Measurements from ENCODE around the gene BDH1. TPM values are rescaled to one million over a fixed set of nuclear protein-coding genes. Genes with fewer than 3 reads are reported as not detected.
A peak's percentile ranks its signal among the peaks of the same experiment; 100 is the strongest.

The BDH1 gene
- total and polyA plus RNA-seq, 2 of the 13 experiments (the other 11 are each of a cell fraction or from before 2014, with no cell fraction given): 21.2 to 71.9 TPM

DNA sequence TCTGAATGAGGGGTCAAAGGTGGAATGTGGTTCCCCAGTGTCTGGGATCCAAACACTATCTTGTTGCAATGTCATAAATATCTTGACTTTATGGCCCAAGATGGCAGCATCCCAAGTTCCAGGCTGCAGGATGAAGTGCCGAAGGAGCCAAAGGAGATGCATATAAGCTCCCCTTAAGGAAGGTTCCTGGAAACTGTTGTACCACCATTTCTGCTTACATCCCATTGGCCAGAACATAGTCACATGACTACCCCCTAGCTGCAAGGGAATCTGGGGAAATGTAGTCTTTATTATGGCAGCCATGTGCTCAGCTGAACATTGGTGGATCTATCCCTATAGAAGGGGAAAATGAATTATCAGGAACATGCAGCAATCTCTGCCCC lies 54.3 kb downstream of the BDH1 start (continued):
- TF ChIP-seq, protein P1, sequence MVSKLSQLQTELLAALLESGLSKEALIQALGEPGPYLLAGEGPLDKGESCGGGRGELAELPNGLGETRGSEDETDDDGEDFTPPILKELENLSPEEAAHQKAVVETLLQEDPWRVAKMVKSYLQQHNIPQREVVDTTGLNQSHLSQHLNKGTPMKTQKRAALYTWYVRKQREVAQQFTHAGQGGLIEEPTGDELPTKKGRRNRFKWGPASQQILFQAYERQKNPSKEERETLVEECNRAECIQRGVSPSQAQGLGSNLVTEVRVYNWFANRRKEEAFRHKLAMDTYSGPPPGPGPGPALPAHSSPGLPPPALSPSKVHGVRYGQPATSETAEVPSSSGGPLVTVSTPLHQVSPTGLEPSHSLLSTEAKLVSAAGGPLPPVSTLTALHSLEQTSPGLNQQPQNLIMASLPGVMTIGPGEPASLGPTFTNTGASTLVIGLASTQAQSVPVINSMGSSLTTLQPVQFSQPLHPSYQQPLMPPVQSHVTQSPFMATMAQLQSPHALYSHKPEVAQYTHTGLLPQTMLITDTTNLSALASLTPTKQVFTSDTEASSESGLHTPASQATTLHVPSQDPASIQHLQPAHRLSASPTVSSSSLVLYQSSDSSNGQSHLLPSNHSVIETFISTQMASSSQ (IDR thresholded peaks at IDR 0.05; ENCODE audit: low read depth): no peak
- TF ChIP-seq, protein P1 (CRISPR knock-in tag; IDR thresholded peaks at IDR 0.05; ENCODE audit: borderline replicate concordance): no peak
- TF ChIP-seq BCL3 (CRISPR knock-in tag; IDR thresholded peaks at IDR 0.05) (peak; percentile 42; the same call in 1 of the 2 replicates), HNRNPH1 (optimal IDR thresholded peaks at IDR 0.05; ENCODE audit: low read depth, low read length) (no peak), RFX3 (CRISPR knock-in tag; IDR thresholded peaks at IDR 0.05) (no peak), CREM (IDR thresholded peaks at IDR 0.05) (no peak), CREM (CRISPR knock-in tag; IDR thresholded peaks at IDR 0.05) (no peak), YY1 (IDR thresholded peaks at IDR 0.05; ENCODE audit: insufficient read depth, insufficient replicate concordance, low read depth, low read length) (peak; percentile 31), KAT8 (CRISPR knock-in tag; IDR thresholded peaks at IDR 0.05) (peak; percentile 33; the same call in 1 of the 2 replicates), ZSCAN25 (CRISPR knock-in tag; IDR thresholded peaks at IDR 0.05) (0 out of 2 replicates have a peak, but pooled peaks have one; percentile 9), DMAP1 (CRISPR knock-in tag; IDR thresholded peaks at IDR 0.05) (0 out of 2 replicates have a peak, but pooled peaks have one; percentile 11), HCFC1 (IDR thresholded peaks at IDR 0.05; ENCODE audit: low read depth, low read length) (peak; percentile 61; the same call in 1 of the 2 replicates), ZNF143 (CRISPR knock-in tag; IDR thresholded peaks at IDR 0.05) (peak; percentile 89), SMARCE1 (IDR thresholded peaks at IDR 0.05; ENCODE audit: borderline replicate concordance) (no peak), MNT (IDR thresholded peaks at IDR 0.05) (peak; percentile 55; the same call in 1 of the 2 replicates), USF2 (IDR thresholded peaks at IDR 0.05; ENCODE audit: low read depth, low read length) (peak; percentile 70), USF2 (CRISPR knock-in tag; IDR thresholded peaks at IDR 0.05; ENCODE audit: borderline replicate concordance) (peak; percentile 90; the same call in 1 of the 2 replicates)
- TF ChIP-seq, protein P2, sequence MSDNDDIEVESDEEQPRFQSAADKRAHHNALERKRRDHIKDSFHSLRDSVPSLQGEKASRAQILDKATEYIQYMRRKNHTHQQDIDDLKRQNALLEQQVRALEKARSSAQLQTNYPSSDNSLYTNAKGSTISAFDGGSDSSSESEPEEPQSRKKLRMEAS (IDR thresholded peaks at IDR 0.05): peak; percentile 71
- TF ChIP-seq, protein P3, sequence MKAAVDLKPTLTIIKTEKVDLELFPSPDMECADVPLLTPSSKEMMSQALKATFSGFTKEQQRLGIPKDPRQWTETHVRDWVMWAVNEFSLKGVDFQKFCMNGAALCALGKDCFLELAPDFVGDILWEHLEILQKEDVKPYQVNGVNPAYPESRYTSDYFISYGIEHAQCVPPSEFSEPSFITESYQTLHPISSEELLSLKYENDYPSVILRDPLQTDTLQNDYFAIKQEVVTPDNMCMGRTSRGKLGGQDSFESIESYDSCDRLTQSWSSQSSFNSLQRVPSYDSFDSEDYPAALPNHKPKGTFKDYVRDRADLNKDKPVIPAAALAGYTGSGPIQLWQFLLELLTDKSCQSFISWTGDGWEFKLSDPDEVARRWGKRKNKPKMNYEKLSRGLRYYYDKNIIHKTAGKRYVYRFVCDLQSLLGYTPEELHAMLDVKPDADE (CRISPR knock-in tag; IDR thresholded peaks at IDR 0.05): no peak
